ENCODE measurements around the gene FAM210A.
A peak's percentile ranks its signal among the peaks of the same experiment; 100 is the strongest.
"Not testable (repeated sequence)": the region's sequence is repeated elsewhere in the genome, so short reads cannot be mapped to it uniquely, and the experiment has no call there.

The FAM210A gene

GRCh38 chr18:13720847-13721246 is 5.5 kb downstream of the FAM210A start:
- TF ChIP-seq GATA1 (IDR thresholded peaks at IDR 0.05; ENCODE audit: low read depth, low read length) (no peak), POLR2A (IDR thresholded peaks at IDR 0.05; ENCODE audit: low read length) (no peak)
- no peak for DNase-seq

DNA sequence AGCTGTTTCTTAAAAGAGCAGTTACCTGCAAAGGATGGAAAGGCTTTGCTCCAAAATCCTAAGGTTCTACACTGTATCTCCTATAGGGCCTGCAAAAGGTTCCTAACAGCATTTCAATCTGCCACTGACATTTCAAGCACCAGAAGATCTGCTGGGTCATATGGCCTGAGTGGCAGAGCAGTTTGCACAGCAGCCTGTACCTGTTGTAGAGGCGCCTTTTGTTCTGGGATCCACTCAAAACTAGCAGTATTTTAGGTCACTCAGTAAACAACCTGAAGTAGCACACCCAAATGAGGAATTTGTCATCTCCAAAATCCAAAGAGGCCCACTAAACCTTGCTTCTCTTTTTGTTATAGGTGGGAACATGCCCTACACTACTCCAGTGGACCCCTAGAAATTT is 6.2 kb downstream of the FAM210A start:
- TF ChIP-seq GATA1 (IDR thresholded peaks at IDR 0.05; ENCODE audit: low read depth, low read length) = no peak
- no peak for TF ChIP-seq POLR2A (IDR thresholded peaks at IDR 0.05; ENCODE audit: low read length)
- no peak for DNase-seq

DNA sequence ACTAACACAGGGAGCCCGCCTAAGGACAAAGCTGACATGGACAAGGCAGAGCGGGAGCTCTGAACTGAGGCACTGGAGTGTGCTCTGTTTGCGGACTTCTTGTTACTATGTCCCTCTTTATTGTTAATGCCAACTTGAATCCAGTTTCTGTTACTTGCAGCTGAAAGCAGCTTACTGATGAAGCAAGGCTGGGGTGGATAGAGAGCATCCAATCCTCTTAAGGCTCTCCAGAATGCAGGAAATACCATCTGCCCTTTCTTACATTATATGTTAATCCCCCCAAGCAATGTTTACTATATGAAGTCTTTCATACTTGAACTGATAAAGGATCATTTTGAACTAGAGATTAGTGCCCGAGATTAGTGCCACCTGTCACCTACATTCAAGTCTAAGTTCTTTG is 9.4 kb downstream of the FAM210A start:
- DNase-seq = no peak
- TF ChIP-seq POLR2A (IDR thresholded peaks at IDR 0.05; ENCODE audit: low read length) = no peak
- no peak for TF ChIP-seq GATA1 (IDR thresholded peaks at IDR 0.05; ENCODE audit: low read depth, low read length)

GRCh38 chr18:13715330-13715729 is 11.0 kb downstream of the FAM210A start:
- TF ChIP-seq POLR2A (IDR thresholded peaks at IDR 0.05; ENCODE audit: low read length) = no peak
- no peak for TF ChIP-seq GATA1 (IDR thresholded peaks at IDR 0.05; ENCODE audit: low read depth, low read length)
- DNase-seq = no peak

DNA sequence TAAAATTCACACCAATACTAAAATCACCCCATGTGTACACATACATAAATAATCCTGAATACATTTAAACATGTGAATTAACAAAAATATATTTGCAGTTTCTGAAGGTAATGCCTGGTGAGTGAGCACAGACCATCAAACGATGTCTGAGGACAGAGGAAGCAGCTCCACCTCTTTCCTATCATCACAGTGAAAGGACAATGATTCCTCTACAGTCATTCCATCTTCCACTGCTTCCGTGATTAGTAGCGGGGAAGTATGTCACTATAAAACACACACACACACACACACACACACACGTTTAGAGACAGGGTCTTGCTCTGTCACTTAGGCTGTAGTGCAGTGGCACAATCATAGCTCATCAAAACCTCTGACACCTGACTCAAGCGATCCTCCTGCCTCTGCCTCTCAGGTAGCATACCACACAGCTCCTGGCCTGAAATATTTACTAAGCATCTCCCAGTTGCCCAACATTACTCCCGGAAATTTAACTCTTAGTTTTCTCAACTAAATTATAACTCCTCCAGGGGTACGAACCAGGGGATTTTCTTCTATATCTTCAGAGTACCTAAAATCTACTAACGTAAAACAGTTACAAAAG is 12.8 kb downstream of the FAM210A start:
- DNase-seq = no peak
- TF ChIP-seq GATA1 (IDR thresholded peaks at IDR 0.05; ENCODE audit: low read depth, low read length) = no peak
- TF ChIP-seq POLR2A (IDR thresholded peaks at IDR 0.05; ENCODE audit: low read length) = no peak

GRCh38 chr18:13712400-13713131 is 13.8 kb downstream of the FAM210A start:
- TF ChIP-seq GATA1 (IDR thresholded peaks at IDR 0.05; ENCODE audit: low read depth, low read length) (no peak), POLR2A (IDR thresholded peaks at IDR 0.05; ENCODE audit: low read length) (no peak)
- DNase-seq = peak in 1 of 2 experiments; percentile 27

DNA sequence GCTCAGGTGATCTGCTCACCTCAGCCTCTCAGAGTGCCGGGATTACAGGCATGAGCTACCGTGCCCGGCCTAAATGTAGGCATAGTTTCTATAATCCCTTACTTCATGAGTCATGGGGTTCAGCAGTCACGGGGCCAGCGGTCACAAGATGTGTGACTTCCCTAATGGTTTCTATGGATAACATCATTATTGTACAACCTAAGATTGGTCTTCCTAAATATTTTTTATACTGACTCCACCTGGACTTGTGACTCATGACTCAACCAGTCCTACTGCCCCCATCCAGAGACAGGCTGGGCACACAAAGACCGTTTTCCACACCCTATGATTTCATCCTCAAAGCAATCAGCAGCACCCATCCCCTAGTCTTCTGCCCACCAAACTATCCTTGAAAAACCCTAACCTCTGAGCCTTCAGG is 15.9 kb downstream of the FAM210A start:
- no peak for DNase-seq
- TF ChIP-seq GATA1 (IDR thresholded peaks at IDR 0.05; ENCODE audit: low read depth, low read length) (no peak), POLR2A (IDR thresholded peaks at IDR 0.05; ENCODE audit: low read length) (no peak)

DNA sequence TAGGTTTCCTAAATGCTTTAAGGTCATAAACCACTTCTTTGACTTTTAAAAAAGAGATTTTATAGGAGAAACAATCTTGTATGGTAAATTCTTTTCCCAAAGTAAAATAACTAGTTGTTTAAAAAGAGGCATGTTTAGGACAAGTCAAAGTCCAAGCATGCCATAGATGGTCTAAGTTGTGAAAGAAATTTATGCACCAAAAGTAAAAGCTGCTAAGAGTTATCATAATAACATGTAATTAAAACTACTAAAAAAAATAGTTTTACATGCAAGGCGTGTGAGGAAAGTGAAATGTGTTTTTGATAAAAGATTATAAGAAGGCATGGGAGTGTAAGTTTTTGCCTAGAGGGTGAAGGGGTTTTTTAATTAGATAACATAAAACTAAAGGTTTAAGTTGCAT is 22.5 kb downstream of the FAM210A start:
- DNase-seq = peak; percentile 47 to 62

DNA sequence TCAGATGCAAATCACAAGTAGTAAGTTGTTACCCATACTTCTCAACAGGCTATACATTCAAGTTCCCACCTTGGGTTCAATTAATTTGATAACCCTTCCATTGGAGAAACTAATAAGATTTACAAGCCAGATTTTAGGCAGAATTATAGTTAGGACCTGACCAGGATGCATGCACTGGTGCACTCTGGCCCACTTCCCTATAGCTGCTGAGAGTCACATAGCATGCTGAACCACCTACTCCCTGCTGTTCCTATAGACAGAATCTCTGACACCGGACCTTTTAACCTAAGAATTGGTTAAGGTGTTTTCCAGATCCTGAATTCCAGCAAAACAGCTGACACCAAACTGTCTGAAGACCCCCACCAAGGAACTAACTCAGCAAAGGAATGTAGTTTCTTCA is 26.2 kb downstream of the FAM210A start:
- DNase-seq = no peak
- TF ChIP-seq POLR2A (IDR thresholded peaks at IDR 0.05; ENCODE audit: low read length) (no peak), GATA1 (IDR thresholded peaks at IDR 0.05; ENCODE audit: low read depth, low read length) (no peak)

More for the DNA sequence above, 22.5 kb downstream of the FAM210A start:
- no peak for TF ChIP-seq GATA1 (IDR thresholded peaks at IDR 0.05; ENCODE audit: low read depth, low read length)
- TF ChIP-seq POLR2A (IDR thresholded peaks at IDR 0.05; ENCODE audit: low read length) = no peak

DNA sequence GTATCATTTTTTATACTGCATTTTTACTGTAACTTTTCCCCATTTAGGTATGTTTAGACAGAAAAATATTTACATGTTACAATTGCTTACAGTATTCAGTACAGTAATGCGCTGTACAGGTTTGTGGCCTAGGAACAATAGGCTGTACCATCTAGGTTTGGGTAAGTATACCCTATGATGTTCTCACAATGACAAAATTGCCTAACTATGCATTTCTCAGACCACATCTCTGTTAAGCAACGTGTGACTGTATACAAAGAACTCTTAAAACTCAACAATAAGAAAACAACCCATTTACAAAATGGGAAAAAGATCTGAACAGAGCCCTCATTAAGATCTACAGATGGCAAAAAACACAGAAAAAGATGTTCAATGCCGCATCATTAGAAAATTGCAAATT is 29.4 kb downstream of the FAM210A start:
- no peak for TF ChIP-seq POLR2A (IDR thresholded peaks at IDR 0.05; ENCODE audit: low read length)
- no peak for TF ChIP-seq GATA1 (IDR thresholded peaks at IDR 0.05; ENCODE audit: low read depth, low read length)
- no peak for DNase-seq

- not testable (repeated sequence) for DNase-seq
Observed at GRCh38 chr18:13695337-13695736, 31.0 kb downstream of the FAM210A start.

DNA sequence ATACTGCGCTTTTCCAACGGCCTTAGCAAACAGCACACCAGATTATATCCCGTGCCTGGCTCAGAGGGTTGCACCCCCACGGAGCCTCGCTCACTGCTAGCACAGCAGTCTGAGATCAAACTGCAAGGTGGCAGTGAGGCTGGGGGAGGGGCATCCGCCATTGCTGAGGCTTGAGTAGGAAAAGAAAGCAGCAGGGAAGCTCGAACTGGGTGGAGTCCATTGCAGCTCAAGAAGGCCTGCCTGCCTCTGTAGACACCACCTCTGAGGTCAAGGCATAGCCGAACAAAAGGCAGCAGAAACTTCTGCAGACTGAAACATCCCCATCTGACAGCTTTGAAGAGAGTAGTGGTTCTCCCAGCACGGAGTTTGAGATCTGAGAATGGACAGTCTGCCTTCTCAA is 36.3 kb downstream of the FAM210A start:
- DNase-seq = not testable (repeated sequence)

- TF ChIP-seq GATA1 (IDR thresholded peaks at IDR 0.05; ENCODE audit: low read depth, low read length) (no peak), POLR2A (IDR thresholded peaks at IDR 0.05; ENCODE audit: low read length) (no peak)
- DNase-seq = no peak
Observed at GRCh38 chr18:13688191-13689136, 37.9 kb downstream of the FAM210A start.

- no peak for DNase-seq
- TF ChIP-seq GATA1 (IDR thresholded peaks at IDR 0.05; ENCODE audit: low read depth, low read length) = no peak
- TF ChIP-seq POLR2A (IDR thresholded peaks at IDR 0.05; ENCODE audit: low read length) = no peak
Observed at GRCh38 chr18:13684546-13684945, 41.8 kb downstream of the FAM210A start.
